H1 (cell line): ENCODE results near the gene EVI2B.

ENCODE experiments used
- CTCF ChIP-seq, 3 experiments: IDR thresholded peaks; 1 replicate in 2 of 3; 2 replicates in 1 of 3; pipeline versions ENCODE4 v1.5.1 to v1.6.1; 2011; ENCODE audit warnings: low read length in 3 of 3, mild to moderate bottlenecking in 3 of 3, inconsistent platforms in 2 of 3, low read depth in 1 of 3, moderate library complexity in 1 of 3; ENCODE audit not compliant: insufficient read depth in 1 of 3; ENCODE audit errors: control extremely low read depth in 1 of 3
- EZH2 ChIP-seq: fragments of 200-600 bp; sonication (generic); IDR thresholded peaks from 2 replicates; pipeline ENCODE4 v1.7.1; 2012; ENCODE audit warnings: low read depth, mild to moderate bottlenecking, moderate library complexity, low read length, inconsistent platforms; ENCODE audit not compliant: severe bottlenecking
- FOSL1 ChIP-seq: IDR thresholded peaks from 2 replicates; pipeline ENCODE4 v1.6.1; 2011; ENCODE audit warnings: mild to moderate bottlenecking, low read depth, low read length, moderate library complexity; ENCODE audit not compliant: insufficient read depth
- JUN ChIP-seq: IDR thresholded peaks from 2 replicates; pipeline ENCODE4 v1.6.1; 2011; ENCODE audit warnings: low read depth, mild to moderate bottlenecking, improper control_type of control experiment, low read length
- MAX ChIP-seq: IDR thresholded peaks from 2 replicates; pipeline ENCODE4 v1.6.1; 2012; ENCODE audit warnings: inconsistent platforms
- PHF8 ChIP-seq: fragments of 200-600 bp; sonication (generic); conservative IDR thresholded peaks from 2 replicates; pipeline ENCODE4 v1.7.1; 2012; ENCODE audit warnings: low read depth, mild to moderate bottlenecking, inconsistent platforms, low read length, moderate library complexity
- POLR2A ChIP-seq, 2 experiments: IDR thresholded peaks; 1 replicate in 1 of 2; 2 replicates in 1 of 2; pipeline ENCODE4 v1.6.1; 2011; ENCODE audit warnings: low read depth in 2 of 2, low read length in 2 of 2, mild to moderate bottlenecking in 2 of 2; ENCODE audit errors: control extremely low read depth in 1 of 2
- POLR2AphosphoS5 ChIP-seq: IDR thresholded peaks from 2 replicates; pipeline ENCODE4 v1.6.1; 2011; ENCODE audit warnings: low read depth, low read length
- TCF12 ChIP-seq: IDR thresholded peaks from 2 replicates; pipeline ENCODE4 v1.6.1; 2011; ENCODE audit warnings: low read depth, mild to moderate bottlenecking, low read length

- TF ChIP-seq CTCF (IDR thresholded peaks at IDR 0.05; ENCODE audit: control extremely low read depth in 1 of 3, insufficient read depth in 1 of 3, low read depth in 1 of 3, low read length in 3 of 3) (no peak), PHF8 (no peak), POLR2A (IDR thresholded peaks at IDR 0.05; ENCODE audit: control extremely low read depth in 1 of 2, low read depth in 2 of 2, low read length in 2 of 2) (no peak), TCF12 (no peak), MAX (no peak), POLR2AphosphoS5 (no peak), FOSL1 (no peak), EZH2 (no peak), JUN (no peak)
Measured at GRCh38 chr17:31269036-31269577, 44.7 kb downstream of the EVI2B start.
